Activated T-helper 17 cell treated with anti-CD3 and anti-CD28 coated beads, Interleukin-2, amount 50 U/mL, for 72 hours (primary cell): Measurements from ENCODE around the gene GAK. TPM values are rescaled to one million over a fixed set of nuclear protein-coding genes. Genes with fewer than 3 reads are reported as not detected.
"Not testable (repeated sequence)": the region's sequence is repeated elsewhere in the genome, so short reads cannot be mapped to it uniquely, and the experiment has no call there.

ENCODE experiments used
- ATAC-seq: fragments of 150-1000 bp; cut with Tn5 transposase; replicated peaks from 2 replicates; pipeline ENCODE4 v1.10.0; 2021; ENCODE audit warnings: mild to moderate bottlenecking, moderate library complexity
- H3K27ac Mint-ChIP-seq: one replicate; pipeline ENCODE4 v1.8.0; 2022; ENCODE audit warnings: mixed read lengths
- H3K27me3 Mint-ChIP-seq: one replicate; pipeline ENCODE4 v1.8.0; 2022; ENCODE audit warnings: mixed read lengths
- H3K36me3 Mint-ChIP-seq: one replicate; pipeline ENCODE4 v1.8.0; 2022; ENCODE audit warnings: low read depth, mild to moderate bottlenecking, mixed read lengths
- H3K4me1 Mint-ChIP-seq: one replicate; pipeline ENCODE4 v1.8.0; 2022; ENCODE audit warnings: mixed read lengths
- H3K4me3 Mint-ChIP-seq: one replicate; pipeline ENCODE4 v1.8.0; 2022; ENCODE audit warnings: mild to moderate bottlenecking, mixed read lengths
- H3K9me3 Mint-ChIP-seq: one replicate; pipeline ENCODE4 v1.8.0; 2022; ENCODE audit warnings: mixed read lengths
- total RNA-seq, 2 donors: library from RNA; stranded (reverse); gene quantifications; one replicate each; pipeline ENCODE4 v1.2.3, GENCODE V29; 2022

GAK gene
- total RNA-seq, 2 donors from 2014 or later, result 108 to 129 TPM

DNA sequence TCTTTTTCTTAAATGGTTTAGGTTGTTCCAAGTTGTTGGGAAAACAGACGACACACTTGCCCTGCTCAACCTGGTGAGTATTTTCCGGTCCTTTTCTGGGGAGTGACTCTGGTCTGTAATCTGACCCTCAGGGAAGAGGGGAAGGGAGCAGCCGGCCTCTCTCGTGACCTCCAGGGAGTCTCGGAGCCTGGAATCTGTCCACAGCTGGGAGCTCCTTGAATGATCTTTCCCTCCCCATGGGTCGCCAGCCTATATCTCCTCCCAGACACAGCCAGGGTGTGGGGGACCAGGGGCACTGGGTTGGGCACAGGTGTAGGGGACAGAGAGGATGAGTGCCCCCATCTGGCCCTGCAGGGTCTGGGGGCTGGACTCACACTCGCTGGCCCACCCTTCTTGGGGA, 19.1 kb upstream of the GAK start:
- Mint-ChIP-seq H3K27me3 (no peaks in the 10 kb centered on the region), H3K36me3 (no peaks in the 10 kb centered on the region), H3K27ac (no peak overlapping the region), H3K4me3 (no peak overlapping the region), H3K9me3 (no peaks in the 10 kb centered on the region), H3K4me1 (no peaks in the 10 kb centered on the region)
- ATAC-seq, result no peak

DNA sequence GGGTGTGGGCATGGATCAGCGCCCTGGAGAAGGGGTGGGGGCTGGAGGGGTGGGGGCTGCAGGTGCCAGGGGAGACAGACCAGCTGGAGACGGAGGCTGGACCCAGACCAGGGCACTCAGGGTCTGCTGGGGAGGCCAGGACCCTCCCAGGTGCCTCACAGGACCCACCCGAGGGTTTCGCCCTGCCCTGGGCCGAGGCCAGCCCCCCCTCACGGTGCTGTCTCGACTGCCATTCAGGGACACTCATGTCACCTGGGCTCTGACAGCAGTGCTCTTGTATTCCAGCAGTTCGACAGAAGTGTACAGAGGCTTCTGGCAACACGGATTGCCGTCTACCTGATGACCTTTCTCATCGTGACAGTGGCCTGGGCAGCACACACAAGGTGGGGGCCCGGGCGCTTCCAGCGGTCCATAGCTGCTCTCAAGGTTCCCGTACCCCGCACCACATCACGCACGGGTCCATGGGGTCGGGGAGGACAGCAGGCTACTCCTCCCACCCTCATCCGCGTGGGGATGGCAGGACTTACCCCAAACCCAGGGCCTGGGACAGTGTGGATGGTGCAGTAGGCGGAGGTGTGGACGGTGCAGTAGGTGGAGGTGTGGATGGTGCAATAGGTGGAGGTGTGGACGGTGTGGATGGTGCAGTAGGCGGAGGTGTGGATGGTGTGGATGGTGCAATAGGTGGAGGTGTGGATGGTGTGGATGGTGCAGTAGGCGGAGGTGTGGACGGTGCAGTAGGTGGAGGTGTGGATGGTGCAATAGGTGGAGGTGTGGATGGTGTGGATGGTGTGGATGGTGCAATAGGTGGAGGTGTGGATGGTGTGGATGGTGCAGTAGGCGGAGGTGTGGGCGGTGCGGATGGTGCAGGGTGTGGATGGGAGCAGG, 18.3 kb upstream of the GAK start:
- Mint-ChIP-seq H3K27me3 (no peaks in the 10 kb centered on the region), H3K36me3 (no peaks in the 10 kb centered on the region), H3K9me3 (no peaks in the 10 kb centered on the region), H3K27ac (no peak overlapping the region), H3K4me3 (no peak overlapping the region), H3K4me1 (peaks cover 7% of the 10 kb centered on the region)
- ATAC-seq, result no peak

DNA sequence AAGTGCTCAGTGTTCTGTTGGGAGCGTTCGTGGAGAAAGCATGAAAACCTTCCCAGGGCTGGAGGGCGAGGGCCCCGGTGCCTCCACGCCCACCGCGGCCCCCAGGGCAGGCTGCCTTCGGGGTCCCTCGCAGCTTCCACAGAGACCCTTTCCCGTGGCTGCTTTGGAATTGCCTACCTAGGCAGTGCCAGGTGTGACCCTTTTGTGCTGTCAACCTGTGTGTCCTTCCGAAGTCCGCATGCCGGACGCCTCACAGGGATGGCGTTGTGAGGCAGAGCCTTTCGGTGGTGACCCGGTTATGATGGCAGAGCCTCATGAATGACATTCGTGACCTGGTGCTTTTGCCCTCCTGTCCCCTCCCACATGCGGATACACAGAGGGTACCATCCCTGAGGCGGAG, 17.5 kb upstream of the GAK start:
- Mint-ChIP-seq H3K4me1 (peaks cover 10% of the 10 kb centered on the region), H3K27ac (no peak overlapping the region), H3K36me3 (no peaks in the 10 kb centered on the region), H3K4me3 (no peak overlapping the region), H3K27me3 (no peaks in the 10 kb centered on the region), H3K9me3 (no peaks in the 10 kb centered on the region)
- no peak for ATAC-seq

DNA sequence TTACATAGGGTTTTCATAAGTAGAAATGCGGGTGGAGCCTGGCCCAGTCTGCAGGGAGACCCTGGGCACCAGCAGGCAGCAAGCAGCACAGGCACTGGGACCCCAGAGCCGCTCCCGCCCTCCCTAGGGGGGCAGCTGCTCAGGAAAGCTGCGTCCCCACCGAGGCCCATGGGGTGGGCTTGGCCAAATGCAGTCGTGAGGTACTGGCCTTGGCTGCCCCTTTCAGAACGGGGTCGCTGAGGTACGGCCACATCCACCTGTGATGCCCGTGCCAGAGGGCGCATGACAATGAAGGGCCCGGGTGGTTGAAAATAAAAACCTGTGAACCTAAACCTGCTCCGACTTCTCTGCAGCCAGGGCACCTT, 16.8 kb upstream of the GAK start:
- H3K9me3 Mint-ChIP-seq, result no peaks in the 10 kb centered on the region
- peaks cover 10% of the 10 kb centered on the region for H3K4me1 Mint-ChIP-seq
- H3K27me3 Mint-ChIP-seq, result no peaks in the 10 kb centered on the region
- H3K4me3 Mint-ChIP-seq, result no peak overlapping the region
- H3K27ac Mint-ChIP-seq, result no peak overlapping the region
- H3K36me3 Mint-ChIP-seq, result no peaks in the 10 kb centered on the region
- ATAC-seq, result no peak

DNA sequence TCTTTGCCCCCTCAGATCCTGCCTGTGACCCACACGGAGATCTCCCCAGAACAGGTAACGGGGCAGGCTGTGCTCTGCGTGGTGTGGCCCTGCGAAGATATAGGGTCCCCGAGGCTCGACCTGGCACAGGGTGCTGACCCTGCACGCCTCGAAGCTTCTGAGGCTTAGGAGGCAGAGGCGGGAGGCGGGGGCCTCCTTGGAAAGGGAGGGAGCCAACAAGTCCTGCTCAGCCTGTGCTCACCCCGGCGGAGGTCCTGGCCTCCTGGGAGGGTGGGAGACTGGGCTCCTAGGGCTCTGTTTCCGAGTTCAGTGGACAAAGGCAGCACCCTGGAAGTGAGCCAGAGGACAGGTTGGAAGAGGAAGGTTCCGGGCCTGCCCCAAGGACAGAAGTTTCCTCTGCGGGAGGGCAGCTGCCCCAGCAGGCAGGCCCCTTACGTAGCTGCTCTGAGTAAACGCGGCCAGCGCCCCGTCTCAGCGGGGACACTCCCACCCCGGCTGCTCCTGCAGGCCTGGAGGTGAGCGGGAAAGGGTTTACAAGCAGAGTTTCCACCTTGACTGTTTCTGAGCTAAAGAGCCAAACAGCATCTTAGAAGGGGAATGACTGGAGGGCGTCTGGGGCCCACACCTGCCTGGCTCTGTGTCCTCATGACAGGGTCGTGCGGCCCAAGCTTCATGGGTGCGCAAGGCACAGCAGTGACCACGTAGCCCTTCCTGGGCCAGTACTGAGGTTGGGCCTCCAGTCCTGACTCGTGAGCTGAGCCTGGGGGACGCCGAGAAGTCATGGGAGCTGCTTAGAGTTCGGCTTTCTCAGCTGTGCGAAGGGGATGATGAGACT, 16.2 kb upstream of the GAK start:
- no peak overlapping the region for H3K27ac Mint-ChIP-seq
- no peak for ATAC-seq
- H3K27me3 Mint-ChIP-seq, result no peaks in the 10 kb centered on the region
- peaks cover 10% of the 10 kb centered on the region for H3K4me1 Mint-ChIP-seq
- no peaks in the 10 kb centered on the region for H3K36me3 Mint-ChIP-seq
- no peaks in the 10 kb centered on the region for H3K9me3 Mint-ChIP-seq
- H3K4me3 Mint-ChIP-seq, result no peak overlapping the region

DNA sequence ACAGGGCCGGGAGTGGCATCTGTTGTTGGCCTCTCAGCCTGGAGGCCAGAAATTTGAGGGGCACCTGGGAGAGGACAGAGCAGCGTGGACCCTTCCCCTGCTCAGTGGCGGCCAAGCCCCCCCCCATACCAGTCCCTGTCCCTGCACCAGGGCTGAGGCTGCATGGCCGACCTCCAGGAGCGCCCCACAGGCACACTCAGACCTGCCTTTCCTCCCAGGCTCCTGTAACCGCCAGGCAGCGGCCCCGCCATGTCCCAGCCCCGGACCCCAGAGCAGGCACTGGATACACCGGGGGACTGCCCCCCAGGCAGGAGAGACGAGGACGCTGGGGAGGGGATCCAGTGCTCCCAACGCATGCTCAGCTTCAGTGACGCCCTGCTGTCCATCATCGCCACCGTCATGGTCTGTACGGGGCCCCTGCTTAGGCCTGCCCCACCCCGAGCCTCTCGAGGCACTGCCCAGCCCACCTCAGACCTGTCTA, 15.4 kb upstream of the GAK start:
- no peak overlapping the region for H3K4me3 Mint-ChIP-seq
- no peaks in the 10 kb centered on the region for H3K27me3 Mint-ChIP-seq
- ATAC-seq, result no peak
- H3K27ac Mint-ChIP-seq, result no peak overlapping the region
- H3K9me3 Mint-ChIP-seq, result no peaks in the 10 kb centered on the region
- no peaks in the 10 kb centered on the region for H3K36me3 Mint-ChIP-seq
- peaks cover 10% of the 10 kb centered on the region for H3K4me1 Mint-ChIP-seq

DNA sequence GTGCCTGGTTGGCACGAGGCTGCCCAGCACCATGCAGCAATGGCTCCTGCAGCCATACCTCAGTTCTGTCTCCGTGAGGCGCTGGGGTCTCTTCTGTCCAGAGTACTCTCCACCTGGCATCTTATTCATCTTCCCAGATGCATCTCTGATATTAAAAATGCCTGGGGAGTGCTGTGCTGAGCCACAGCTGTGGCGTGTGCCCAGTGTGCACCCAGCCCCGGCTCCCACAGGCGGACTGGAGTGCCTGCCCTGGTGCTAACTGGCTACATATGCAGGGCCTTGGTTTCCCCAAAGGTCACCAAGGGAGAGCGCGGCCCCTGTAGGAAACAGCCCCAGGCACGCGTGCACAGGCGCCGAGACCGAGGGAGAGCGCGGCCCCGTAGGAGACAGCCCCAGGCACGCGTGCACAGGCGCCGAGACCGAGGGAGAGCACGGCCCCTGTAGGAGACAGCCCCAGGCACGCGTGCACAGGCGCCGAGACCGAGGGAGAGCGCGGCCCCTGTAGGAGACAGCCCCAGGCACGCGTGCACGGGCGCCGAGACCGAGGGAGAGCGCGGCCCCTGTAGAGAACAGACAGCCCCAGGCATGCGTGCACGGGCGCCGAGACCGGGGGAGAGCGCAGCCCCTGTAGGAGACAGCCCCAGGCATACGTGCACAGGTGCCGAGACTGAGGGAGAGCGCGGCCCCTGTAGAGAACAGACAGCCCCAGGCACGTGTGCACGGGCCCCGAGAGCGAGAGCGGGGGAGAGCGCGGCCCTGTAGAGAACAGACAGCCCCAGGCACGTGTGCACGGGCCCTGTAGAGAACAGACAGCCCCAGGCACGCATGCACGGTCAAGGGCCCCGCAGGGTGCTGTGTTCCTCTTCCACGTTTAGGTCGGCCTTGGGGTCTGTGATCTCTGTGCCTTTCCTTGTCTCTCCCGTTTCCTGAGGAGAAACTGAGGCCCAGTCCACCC, 14.7 kb upstream of the GAK start:
- no peak overlapping the region for H3K4me3 Mint-ChIP-seq
- no peaks in the 10 kb centered on the region for H3K27me3 Mint-ChIP-seq
- H3K27ac Mint-ChIP-seq, result no peak overlapping the region
- no peaks in the 10 kb centered on the region for H3K36me3 Mint-ChIP-seq
- H3K4me1 Mint-ChIP-seq, result peaks cover 10% of the 10 kb centered on the region
- no peak for ATAC-seq
- H3K9me3 Mint-ChIP-seq, result no peaks in the 10 kb centered on the region

DNA sequence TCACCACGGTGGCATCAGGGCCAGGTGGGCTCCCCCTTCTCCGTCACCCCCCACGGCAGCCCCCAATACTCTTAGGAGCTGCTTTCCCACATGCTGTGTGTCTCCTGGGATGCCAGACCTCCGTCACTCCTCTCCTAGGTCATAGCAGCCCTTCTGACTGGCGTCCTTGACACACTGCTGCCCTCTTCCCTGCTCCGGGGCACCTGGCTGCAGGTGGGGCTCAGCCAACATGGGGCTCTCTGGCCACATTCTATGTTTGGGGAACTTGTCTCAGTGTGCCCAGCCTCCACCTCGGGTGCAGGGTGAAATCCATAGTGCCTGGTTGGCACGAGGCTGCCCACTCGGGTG, 14.0 kb upstream of the GAK start:
- Mint-ChIP-seq H3K9me3 (no peaks in the 10 kb centered on the region), H3K36me3 (no peaks in the 10 kb centered on the region), H3K4me3 (no peak overlapping the region), H3K4me1 (peaks cover 10% of the 10 kb centered on the region), H3K27ac (no peak overlapping the region), H3K27me3 (no peaks in the 10 kb centered on the region)
- ATAC-seq, result no peak

DNA sequence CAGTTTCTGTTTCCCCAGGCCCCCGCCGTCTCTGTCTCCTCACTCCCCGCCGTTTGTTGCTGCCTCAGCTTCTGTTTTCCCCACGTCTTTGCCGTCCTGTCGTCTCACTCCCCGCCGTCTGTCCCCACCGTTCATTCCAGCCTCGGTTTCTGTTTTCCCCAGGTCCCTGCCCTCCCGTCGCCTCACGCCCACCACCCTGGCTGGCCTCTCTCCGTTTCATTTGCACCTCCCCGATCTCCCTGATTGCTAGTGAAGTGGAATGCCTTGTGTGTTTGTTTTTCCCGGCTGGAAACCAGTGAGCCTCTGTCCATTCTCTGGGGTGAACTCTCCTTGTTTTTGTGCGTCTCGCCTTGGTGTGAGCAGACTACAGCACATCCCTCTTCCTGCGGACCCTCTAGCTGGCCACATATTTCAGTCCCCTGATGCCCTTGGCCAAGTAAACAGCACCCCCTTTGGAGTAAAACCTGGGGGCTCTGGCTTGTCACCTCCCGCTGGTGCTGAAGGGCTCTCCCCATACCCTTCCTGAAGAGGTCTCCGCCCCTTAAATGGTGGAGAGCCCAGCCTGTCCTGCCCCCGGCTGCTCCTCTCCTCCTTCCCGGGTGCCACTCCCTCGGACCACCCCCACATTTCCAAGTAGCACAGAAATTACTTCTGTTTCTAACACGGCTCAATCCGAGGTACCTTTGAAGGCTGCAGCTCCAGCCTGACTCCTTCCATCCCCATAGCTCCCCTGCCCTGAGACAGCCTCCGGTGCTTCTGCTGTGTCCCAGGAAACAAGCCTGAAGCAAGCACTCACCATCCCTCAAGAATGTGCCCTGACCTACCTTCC, 13.4 kb upstream of the GAK start:
- H3K4me1 Mint-ChIP-seq, result peaks cover 10% of the 10 kb centered on the region
- no peak overlapping the region for H3K27ac Mint-ChIP-seq
- H3K27me3 Mint-ChIP-seq, result no peaks in the 10 kb centered on the region
- no peak overlapping the region for H3K4me3 Mint-ChIP-seq
- no peak for ATAC-seq
- no peaks in the 10 kb centered on the region for H3K9me3 Mint-ChIP-seq
- H3K36me3 Mint-ChIP-seq, result no peaks in the 10 kb centered on the region

DNA sequence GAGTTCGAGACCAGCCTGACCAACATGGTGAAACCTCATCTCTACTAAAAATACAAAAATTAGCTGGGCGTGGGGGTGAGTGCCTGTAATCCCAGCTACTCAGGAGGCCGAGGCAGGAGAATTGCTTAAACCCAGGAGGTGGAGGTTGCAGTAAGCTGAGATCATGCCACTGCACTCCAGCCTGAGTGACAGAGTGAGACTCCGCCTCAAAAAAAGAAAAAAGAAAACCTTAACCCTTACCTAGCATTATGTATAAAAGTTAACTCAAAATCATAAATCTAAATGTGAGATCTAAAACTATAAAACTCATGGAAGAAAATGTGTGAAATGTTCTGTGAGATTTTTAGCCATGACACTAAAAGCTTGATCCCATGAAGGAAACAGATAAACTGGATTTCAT, 7.4 kb upstream of the GAK start:
- not testable (repeated sequence) for ATAC-seq, H3K27me3 Mint-ChIP-seq, H3K9me3 Mint-ChIP-seq, H3K27ac Mint-ChIP-seq, H3K4me3 Mint-ChIP-seq, H3K4me1 Mint-ChIP-seq, H3K36me3 Mint-ChIP-seq

DNA sequence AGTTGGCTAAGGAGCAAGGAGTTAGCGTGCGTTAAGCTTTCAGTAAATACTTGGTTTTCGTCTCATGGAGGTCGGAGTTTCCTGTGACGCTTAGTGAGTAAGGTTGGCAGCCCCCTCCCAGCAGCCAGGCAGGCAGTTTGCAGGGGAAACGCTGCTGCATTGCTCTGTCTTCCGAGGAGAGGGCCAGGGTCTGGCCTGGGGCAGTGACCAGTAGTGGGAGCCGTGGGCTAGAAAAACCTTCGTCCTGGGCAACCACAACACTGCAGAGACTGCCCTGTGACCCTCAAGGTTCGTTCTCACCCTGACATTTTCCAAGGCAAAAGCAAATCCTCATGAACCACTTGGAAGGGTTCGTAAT, 576 bp upstream of the GAK start:
- peaks cover 19% of the 10 kb centered on the region for H3K4me1 Mint-ChIP-seq

DNA sequence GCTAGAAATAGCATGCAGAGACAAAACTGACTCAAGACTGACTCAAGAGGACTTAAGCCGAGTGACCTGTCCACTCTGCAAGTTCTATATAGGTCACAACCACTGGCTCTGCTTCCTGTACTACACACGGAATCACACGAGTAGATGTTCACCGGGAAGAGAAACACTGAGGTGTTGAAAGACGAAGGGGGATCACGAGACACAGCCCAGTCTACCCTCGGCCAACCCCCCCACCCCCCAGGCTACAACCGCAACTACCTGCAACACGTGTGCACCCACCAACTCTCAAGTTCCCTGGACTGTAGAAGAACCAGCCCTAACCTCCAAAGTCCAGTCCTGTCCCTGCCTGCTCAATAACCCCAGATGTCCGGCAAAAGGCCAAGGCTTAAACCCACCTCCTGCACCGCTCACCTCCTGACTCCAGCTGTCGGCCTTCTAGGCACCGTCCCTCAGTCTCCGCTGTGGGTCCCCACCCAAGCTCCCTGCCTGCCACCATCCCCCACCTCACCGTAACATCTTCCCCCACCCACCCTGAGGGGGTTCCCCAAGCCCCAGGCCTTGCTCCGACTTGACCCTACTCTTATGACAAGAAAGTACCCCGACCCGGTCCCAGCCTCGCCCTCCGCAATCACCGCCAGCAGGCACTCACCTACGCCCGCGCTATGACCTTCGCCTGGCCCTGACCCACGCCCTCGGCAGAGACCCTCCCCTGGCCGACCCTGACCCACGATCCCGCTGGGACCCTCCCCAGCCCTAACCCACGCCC, 739 bp downstream of the GAK start:
- H3K9me3 Mint-ChIP-seq, result no peaks in the 10 kb centered on the region
- H3K4me1 Mint-ChIP-seq, result peaks cover 20% of the 10 kb centered on the region
- peak overlapping the region; percentile 94 for H3K4me3 Mint-ChIP-seq
- ATAC-seq, result no peak
- peak overlapping the region; percentile 89 for H3K27ac Mint-ChIP-seq
- H3K36me3 Mint-ChIP-seq, result peaks cover 25% of the 10 kb centered on the region
- no peaks in the 10 kb centered on the region for H3K27me3 Mint-ChIP-seq

More for the DNA sequence above, 576 bp upstream of the GAK start:
- Mint-ChIP-seq H3K27me3 (no peaks in the 10 kb centered on the region), H3K4me3 (peak overlapping the region; percentile 94), H3K9me3 (no peaks in the 10 kb centered on the region), H3K27ac (peak overlapping the region; percentile 89), H3K36me3 (peaks cover 24% of the 10 kb centered on the region)
- no peak for ATAC-seq

DNA sequence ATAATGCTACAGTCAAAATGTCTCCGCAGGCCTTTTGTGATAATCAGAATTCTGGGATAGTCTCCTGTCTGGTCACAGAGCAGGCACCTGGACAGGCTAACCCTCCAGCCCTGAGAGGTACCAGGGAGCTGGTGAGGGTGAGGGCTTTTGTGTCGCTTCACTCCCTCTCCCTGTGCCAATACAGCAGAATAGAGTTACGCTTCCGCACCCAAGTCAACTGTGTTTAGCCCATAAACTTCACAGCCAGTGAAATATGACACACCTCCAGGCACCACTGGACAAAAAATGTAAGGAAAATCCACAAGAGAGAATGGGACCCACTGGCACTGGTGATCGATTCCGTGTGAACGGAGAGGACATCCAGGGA, 1.3 kb downstream of the GAK start:
- peaks cover 30% of the 10 kb centered on the region for H3K36me3 Mint-ChIP-seq
- peak overlapping the region; percentile 89 for H3K27ac Mint-ChIP-seq
- no peak for ATAC-seq
- peak overlapping the region; percentile 94 for H3K4me3 Mint-ChIP-seq
- no peaks in the 10 kb centered on the region for H3K9me3 Mint-ChIP-seq
- no peaks in the 10 kb centered on the region for H3K27me3 Mint-ChIP-seq
- H3K4me1 Mint-ChIP-seq, result peaks cover 25% of the 10 kb centered on the region
